ENCODE results near the gene FBXL7.

FBXL7 gene

DNA sequence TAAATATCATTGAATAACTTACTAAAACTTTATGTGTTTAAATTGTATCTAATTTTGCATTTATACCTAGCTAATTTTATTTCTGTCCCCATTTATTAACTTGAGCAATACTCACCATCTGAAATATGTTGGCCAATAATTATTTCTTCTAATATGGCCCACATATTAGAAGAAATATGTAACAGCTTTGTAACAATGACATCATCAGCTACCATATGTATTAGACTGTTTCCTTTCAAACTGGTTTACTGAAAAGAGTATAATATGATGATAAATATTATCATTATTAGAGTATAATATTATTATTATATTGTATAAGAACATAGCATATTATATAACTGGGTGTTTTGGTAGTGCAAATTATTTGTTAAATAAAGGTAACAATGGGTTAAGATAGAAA, 220.5 kb downstream of the FBXL7 start:
- no peak for DNase-seq

DNA sequence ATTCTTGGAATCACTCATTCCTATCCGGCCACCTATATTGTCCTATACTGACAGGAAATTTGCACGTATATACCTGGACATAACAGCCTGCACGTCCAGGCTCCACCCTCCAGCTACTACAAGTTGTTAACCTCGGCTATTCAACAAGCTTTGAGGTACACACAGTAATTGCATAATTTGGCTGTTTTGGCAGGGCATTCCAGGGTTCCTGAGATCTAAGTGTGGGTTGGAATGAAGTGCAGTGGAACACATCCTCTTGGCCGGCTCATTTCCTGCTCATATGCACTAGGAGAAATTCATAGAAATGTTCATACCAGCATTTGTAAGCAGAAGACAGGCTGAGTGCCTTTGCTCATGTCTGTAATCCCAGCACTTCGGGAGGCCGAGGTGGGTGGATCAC, 222.3 kb downstream of the FBXL7 start:
- DNase-seq = peak; percentile 53

- DNase-seq = no peak
Measured at GRCh38 chr5:15727375-15727774, 227.4 kb downstream of the FBXL7 start.

GRCh38 chr5:15728811-15729210, 228.8 kb downstream of the FBXL7 start:
- DNase-seq = no peak

DNA sequence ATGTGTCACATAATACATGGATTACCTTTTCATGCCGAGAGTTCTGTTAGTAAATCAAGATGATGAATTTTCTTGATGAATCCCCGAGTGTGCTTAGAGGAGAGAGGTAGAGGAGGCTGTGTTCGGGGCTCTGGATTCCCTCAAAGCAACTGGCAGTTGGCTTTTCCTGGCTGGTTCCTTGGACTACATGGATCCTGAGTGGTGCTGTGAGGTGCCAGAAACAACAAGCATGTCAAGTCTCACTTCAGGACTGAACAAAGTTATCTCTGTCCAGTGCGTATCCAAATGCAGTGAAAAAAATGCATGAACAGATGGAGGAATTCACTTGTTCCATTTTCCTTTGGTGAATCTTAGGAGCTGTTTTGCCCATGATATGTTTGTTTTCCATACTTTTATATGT, 231.7 kb downstream of the FBXL7 start:
- no peak for DNase-seq

DNA sequence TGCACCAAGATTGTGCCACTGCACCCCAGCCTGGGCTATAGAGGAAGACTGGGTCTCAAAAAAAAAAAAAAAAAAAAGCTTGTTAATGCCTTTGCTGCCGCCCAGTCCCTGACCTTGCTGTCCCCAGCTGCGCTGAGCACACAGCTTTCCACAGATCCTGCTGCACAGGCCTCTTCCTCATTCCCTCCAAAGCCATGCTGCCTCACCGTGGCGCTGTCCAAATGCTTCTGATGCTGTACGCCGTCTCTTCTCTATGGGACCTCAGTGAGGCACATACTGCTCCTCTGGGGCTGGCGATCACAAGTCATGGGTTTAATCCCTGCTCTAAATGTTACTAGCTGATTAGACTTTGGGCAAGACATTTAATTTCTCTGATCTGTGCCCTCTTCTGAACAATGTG, 234.1 kb downstream of the FBXL7 start:
- DNase-seq = no peak

DNA sequence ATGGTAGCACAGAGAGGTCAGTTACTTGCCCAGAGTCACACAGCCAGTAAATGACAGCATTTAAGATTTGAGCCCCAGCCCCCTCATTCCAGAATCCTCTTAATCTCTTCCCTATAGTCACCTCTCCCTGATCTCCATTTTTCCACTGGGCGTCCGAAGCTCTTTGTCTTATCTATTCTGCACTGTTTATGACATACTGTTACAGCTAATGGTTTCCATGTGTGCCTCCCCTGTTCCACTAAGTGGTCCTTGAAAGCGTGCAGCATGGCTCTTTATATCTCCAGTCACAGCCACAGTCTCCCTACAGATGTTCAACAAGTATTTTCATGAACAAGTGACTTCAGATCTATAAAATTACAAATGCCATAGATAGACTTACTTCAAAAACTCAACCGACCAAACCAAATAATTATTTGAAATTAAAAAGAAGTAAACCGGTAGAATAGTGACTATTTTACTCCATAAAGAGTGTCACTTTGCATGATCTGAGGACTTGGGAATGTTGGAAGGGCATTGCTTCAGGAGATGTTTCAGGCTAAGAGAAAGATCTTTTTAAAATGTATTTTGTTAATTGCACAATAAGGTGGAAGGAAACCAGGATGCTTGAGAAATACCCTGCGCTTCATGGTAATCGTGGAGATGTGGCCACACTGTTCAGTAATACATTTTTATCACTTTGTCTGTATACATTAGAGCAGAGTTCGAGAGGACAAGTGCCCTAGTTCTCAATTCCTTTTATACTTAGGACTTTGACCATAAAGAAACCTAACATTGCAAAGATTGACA, 237.2 kb downstream of the FBXL7 start:
- DNase-seq = no peak

DNA sequence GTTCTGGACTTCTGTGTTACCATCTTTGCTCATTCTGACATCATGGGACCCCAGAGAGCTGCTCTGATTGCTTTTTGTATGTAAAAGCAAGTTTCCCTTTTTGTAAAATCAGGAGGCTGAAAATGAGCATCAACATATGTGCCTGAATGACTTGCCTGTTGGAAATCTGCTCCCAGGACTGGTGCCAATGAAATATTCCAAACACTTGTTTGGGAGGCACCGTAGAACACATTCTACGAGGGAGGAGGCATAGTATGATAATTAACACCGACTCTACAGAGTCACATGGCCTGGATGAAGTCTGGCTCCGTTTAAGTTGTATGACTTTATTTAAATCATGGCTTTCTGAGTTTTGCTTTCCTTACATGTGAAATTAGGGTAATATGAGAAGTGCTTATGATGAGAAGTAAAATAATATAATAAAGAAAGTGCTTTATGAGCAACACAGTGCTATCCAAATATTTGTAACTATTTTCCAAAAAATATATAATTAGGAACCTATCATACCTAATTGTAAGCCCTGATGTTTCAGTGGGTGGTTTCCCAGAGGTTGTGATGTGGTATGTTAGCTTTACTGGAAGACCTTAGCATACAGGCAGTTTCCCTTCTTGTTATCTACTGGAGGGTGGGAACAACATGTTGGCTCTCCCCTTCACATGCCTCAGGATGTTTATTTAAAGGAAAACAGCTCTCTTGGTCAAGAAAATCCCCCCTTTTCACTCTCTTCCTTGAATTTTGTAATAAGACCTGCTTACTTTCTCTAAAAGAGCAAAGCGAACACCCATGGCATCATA, 238.1 kb downstream of the FBXL7 start:
- DNase-seq = no peak

GRCh38 chr5:15740383-15740782, 240.4 kb downstream of the FBXL7 start:
- DNase-seq = no peak

DNA sequence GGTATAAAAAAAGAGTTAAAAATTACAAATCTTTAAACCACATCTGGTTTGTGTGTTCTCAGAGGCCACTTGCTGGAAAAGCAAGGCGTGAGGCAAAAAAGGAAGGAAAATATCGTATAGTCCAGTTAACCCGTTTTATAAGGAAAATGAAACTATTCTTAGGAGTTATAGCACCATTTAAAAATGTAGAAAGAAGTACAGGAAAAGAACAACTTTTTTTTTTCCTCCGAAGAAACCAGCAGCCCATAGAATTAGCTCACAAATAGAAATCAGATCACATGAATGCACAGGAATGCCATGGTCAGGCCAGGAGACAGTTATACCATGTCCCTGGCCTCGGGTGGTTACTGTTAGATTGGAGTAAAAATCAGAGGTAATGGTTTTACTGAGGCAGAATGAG, 241.6 kb downstream of the FBXL7 start:
- no peak for DNase-seq

- DNase-seq = no peak
Measured at GRCh38 chr5:15746833-15747232, 246.9 kb downstream of the FBXL7 start.

DNA sequence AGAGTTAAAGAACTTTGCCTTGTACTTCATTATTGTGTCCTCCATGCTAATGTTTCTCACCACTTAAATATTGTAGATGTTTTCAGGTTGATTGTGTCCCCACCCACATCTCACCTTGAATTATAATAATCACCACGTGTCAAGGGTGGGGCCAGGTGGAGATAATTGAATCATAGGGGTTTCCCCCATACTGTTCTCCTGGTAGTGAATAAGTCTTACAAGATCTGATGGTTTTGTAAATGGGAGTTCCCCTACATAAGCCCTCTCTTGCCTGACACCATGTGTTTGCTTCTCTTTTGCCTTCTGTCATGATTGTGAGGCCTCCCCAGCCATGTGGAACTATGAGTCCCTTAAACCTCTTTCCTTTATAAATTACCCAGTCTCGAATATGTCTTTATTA, 248.3 kb downstream of the FBXL7 start:
- DNase-seq = no peak

DNA sequence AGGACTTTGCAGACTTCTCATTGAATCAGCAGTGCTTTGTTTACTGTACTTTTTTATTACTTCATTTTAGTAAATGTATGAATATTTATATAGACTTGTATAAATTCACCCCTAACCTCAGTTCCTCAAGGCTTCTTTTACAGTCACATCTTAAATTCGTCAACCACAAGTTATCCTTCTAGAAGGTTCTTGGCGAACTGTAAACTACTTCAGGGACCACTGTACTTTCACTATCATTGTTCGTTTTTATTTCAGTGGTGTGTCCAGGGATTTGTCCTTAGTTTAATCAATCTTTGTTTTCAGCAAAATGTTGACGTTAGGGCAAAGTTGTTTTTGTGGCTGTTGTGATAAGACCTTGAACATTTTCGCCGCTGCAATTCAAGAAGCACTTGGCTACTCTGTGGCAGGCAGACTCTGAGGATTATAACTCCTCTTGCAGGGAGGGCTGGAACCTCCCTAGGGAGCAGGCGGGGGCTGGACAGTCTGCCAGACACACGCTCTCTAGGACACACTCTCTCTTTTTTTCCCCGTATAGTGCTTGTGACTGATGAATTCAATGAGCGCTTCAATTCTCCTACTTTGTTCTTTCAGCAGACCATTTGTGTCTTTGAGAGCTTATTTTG, 252.8 kb downstream of the FBXL7 start:
- DNase-seq = no peak

- no peak for DNase-seq
Measured at GRCh38 chr5:15753752-15754151, 253.8 kb downstream of the FBXL7 start.

- peak; percentile 43 for DNase-seq
Measured at GRCh38 chr5:15757103-15757502, 257.1 kb downstream of the FBXL7 start.

DNA sequence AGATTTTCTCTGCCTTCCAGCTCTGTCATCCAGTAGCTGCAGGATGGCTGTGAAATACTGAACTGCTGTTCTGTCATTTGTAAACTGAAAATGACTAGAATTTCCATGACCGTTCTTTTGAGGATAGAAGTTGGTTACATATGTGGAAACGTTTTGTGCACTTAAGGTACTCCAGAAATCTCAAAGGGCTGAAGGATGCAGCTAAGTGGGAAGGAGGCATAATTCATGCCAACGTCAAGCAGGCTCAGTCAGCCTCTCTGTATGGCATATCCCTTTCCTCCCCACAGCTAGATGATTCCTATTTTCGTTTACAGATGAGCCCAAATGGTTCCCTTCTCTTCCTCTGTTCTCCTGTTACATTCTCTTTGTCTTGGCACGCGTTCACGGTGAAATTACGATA, 257.6 kb downstream of the FBXL7 start:
- no peak for DNase-seq

GRCh38 chr5:15762668-15763067, 262.7 kb downstream of the FBXL7 start:
- no peak for DNase-seq

- peak; percentile 83 for DNase-seq
Measured at GRCh38 chr5:15763754-15764153, 263.8 kb downstream of the FBXL7 start.

DNA sequence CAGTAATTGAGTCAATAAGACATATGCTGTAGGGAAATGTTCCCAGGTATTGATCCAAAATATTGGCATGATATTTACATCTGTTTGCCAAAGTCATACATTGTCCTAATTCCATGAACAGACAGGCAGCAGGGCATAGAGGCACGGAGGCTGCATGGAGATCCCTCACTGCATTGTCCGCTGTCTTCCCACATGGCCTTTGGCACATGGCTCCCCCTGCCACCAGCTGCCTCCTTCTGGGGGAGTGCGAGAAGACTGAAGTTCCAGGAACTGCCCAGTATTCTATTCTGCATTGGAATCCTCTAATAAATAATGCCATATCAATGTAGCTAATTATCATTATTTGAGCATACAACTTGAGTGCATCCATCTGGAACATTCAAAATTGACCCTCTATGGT, 269.0 kb downstream of the FBXL7 start:
- no peak for DNase-seq

GRCh38 chr5:15772131-15772530, 272.2 kb downstream of the FBXL7 start:
- no peak for DNase-seq

DNA sequence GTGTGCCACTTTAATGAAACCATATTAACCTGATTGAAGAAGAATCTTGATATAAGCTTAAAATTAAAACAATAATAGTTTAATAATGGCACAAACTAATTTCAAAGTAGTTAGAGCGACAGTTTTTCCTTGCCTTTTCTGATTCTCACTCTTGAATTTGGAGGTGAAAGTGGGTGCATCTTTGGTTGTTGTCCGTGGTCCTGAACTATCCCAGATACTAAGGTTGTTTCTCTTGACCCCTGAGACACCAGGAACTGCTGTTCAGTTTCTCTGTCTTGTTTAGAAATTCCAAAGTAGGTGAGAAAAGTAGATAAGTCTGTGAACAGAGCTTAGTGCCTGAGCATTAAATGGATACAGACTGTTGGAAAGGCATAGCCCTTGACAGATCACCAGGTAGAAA, 274.7 kb downstream of the FBXL7 start:
- DNase-seq = no peak

DNA sequence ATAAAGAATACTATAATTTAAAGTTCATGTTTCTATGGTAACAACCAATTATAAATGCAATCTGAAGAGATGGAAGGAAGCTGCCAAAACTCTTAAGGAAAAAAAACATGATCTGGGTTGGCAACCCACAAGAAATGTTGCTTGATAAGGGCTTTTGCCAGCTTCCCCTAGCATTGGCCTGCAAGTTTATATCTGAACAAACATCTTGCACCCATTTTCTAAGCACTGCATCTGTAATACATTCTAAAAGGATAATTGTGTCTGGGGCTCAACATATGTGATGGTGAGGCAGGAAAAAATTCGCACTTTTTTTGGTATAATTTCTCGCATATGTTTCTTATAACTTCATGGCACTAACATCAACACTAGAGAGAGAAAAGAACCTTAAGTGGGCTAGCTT, 276.4 kb downstream of the FBXL7 start:
- DNase-seq = no peak

DNA sequence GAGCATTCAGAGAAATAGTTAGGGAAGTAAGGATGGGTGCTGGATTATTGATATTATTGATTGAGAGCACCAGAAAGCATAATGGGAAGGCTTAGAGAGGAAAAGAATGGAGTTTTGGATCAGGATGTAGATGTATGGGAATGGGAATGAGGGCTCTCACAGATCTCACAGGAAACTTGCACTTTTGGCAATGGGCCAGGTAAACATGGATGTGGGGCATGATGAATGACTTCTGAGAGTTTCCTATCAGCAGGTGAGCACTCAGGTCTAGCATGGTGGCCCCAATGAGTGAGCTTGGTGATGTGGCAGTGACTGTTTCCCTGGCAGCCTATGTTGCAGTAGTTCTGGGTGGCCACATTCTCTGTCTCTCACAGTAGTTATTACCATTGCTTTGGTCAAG, 283.8 kb downstream of the FBXL7 start:
- DNase-seq = no peak

GRCh38 chr5:15785531-15785981, 285.6 kb downstream of the FBXL7 start:
- DNase-seq = no peak

All from NCI-H226 (cell line).